ENCODE results near the gene GCK.
"Not testable (repeated sequence)": the region's sequence is repeated elsewhere in the genome, so short reads cannot be mapped to it uniquely, and the experiment has no call there.

The GCK gene

GRCh38 chr7:44134943-44135628 is 54.2 kb downstream of the GCK start:
- Histone ChIP-seq H3K9ac (no peak overlapping the region), H3K27me3 (no peaks in the 10 kb centered on the region), H3K9me3 (no peaks in the 10 kb centered on the region), H3K27ac (no peak overlapping the region), H4K20me1 (no peaks in the 10 kb centered on the region), H3K36me3 (no peaks in the 10 kb centered on the region), H3K4me2 (peak overlapping the region; percentile 15; the same call in 1 of the 2 replicates), H3K4me1 (peaks cover 24% of the 10 kb centered on the region), H3K4me3 (no peak overlapping the region)
- no peak for TF ChIP-seq Cebpa-rat (IDR thresholded peaks at IDR 0.05)

- Histone ChIP-seq H3K4me1 (peaks cover 42% of the 10 kb centered on the region), H3K4me3 (no peak overlapping the region), H3K9ac (no peak overlapping the region), H3K27me3 (no peaks in the 10 kb centered on the region), H3K4me2 (no peak overlapping the region), H3K27ac (no peak overlapping the region), H4K20me1 (no peaks in the 10 kb centered on the region), H3K36me3 (no peaks in the 10 kb centered on the region), H3K9me3 (no peaks in the 10 kb centered on the region)
- no peak for TF ChIP-seq Cebpa-rat (IDR thresholded peaks at IDR 0.05)
Measured at GRCh38 chr7:44133295-44133694, 55.9 kb downstream of the GCK start.

DNA sequence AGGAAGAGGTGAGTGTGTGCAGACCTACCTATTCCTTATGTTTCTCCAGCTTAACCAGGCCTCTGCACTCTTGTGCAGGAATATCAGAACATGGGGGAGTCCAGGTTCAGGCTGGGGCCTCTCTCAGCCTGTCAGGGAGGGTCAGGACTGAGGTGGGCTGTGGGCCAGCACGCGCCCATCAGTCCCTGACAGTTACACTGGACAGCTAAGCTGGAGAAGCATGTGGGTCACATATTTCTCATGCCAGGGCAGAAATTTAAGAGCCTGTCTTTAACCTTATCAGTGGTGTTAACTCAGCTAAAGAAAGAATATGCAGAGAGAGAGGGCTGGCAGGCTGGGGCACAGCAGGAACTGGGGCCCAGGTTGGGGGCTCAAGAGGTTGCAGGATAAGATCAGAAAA is 57.2 kb downstream of the GCK start:
- H3K27me3 ChIP-seq: no peaks in the 10 kb centered on the region
- no peak overlapping the region for H3K9ac ChIP-seq
- no peak for TF ChIP-seq Cebpa-rat (IDR thresholded peaks at IDR 0.05)
- no peak overlapping the region for H3K4me3 ChIP-seq
- H3K4me2 ChIP-seq: no peak overlapping the region
- peaks cover 54% of the 10 kb centered on the region for H3K4me1 ChIP-seq
- no peaks in the 10 kb centered on the region for H4K20me1 ChIP-seq
- H3K27ac ChIP-seq: peak overlapping the region; percentile 1; the same call in 1 of the 2 replicates
- H3K36me3 ChIP-seq: no peaks in the 10 kb centered on the region
- H3K9me3 ChIP-seq: no peaks in the 10 kb centered on the region

DNA sequence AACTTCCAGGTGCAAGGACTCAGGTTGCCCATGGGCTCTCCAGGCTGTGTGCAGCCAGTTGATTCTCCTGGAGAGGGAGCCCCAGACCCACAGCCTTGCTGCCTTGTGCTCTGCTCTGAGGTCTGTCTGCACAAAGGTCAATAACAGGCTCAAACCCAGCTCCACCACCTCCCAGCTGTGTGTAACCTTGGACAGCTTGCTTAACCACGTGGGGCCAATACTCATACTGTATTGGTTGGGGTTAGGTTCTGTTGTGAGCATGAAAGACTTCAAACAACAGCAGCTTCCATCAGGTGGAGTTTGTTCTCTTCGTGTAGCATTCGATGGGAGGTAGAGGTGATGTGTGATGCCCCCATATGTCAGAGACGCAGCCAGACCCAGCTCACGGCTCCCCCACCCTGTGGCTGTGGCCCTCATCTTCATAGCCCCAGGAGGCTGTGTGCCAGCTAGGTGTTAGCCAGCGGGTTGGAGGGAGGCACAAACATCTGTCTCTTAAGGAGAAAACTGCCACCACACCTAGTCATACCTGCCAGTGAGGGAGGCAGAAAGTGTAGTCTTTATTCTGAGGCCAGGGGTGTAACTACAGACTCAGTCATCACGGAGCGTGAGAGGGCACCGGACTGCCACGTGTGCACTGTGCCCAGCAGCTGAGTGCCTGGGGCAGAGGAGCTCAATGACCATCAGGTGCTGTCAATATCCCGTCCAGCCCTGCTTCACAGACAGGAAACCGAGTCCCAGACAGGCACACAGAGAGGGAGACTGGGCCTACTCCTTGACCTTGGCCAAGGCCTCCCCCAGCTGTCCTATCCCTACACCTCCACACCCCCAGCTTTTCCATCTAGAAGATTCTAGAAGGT is 57.8 kb downstream of the GCK start:
- no peaks in the 10 kb centered on the region for H3K36me3 ChIP-seq

DNA sequence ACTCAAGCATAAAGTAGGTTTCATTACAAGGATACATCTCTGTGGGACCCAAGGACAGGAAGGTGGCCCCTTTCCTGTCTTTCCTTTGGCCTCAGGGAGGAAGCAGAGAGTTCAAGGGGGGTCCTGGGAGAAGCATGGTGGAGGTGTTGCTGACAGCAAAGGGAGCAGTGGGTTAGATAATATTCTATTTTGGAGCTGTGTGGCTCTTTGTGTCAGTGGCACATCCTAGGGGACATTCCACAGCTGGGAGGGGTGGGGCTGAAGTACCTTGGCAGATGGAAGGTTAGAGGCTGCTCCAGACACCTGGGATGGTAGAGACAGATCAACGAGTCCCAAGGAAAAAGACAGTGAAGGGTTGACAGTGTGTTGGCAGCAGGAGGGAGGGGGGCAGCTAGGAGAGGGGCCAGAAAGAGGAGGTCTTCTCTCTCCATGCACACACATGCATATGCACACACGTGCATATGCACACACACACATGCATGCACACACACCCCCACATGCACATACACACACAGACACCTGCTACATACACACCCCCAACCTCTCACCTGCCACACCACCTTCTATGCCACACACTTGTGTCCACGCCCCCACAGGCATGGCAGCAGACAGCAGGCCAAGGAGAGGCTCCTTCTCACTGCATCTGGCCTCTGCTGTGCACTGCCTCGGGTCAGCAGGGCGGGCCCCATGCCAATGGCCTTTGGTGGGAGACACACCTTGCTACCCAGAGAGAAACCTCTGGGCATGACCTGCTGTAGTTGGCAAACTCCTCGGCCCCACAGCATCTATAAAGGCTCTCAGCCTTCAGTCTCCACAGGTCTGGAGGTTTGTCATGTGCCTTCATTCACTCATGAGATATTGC is 60.3 kb downstream of the GCK start:
- peaks cover 73% of the 10 kb centered on the region for H3K4me1 ChIP-seq
- H3K27ac ChIP-seq: peak overlapping the region; percentile 84
- no peaks in the 10 kb centered on the region for H3K27me3 ChIP-seq
- H4K20me1 ChIP-seq: no peaks in the 10 kb centered on the region
- peak overlapping the region; percentile 82 for H3K4me2 ChIP-seq
- no peaks in the 10 kb centered on the region for H3K36me3 ChIP-seq
- H3K9me3 ChIP-seq: no peaks in the 10 kb centered on the region
- H3K9ac ChIP-seq: peak overlapping the region; percentile 42
- TF ChIP-seq Cebpa-rat (IDR thresholded peaks at IDR 0.05): no peak
- peak overlapping the region; percentile 8; the same call in 1 of the 2 replicates for H3K4me3 ChIP-seq

More for the DNA sequence above, 57.8 kb downstream of the GCK start:
- no peaks in the 10 kb centered on the region for H4K20me1 ChIP-seq
- peaks cover 60% of the 10 kb centered on the region for H3K4me1 ChIP-seq
- no peak overlapping the region for H3K9ac ChIP-seq
- peak overlapping the region; percentile 82; the same call in 1 of the 2 replicates for H3K4me2 ChIP-seq
- H3K27ac ChIP-seq: 0 out of 2 replicates have a peak overlapping the region, but pooled peaks have one; percentile 1
- TF ChIP-seq Cebpa-rat (IDR thresholded peaks at IDR 0.05): no peak
- H3K9me3 ChIP-seq: no peaks in the 10 kb centered on the region
- H3K27me3 ChIP-seq: no peaks in the 10 kb centered on the region
- no peak overlapping the region for H3K4me3 ChIP-seq

GRCh38 chr7:44127161-44127560 is 62.1 kb downstream of the GCK start:
- 0 out of 2 replicates have a peak overlapping the region, but pooled peaks have one; percentile 8 for H3K4me3 ChIP-seq
- no peaks in the 10 kb centered on the region for H4K20me1 ChIP-seq
- peaks cover 82% of the 10 kb centered on the region for H3K4me1 ChIP-seq
- TF ChIP-seq Cebpa-rat (IDR thresholded peaks at IDR 0.05): no peak
- H3K27ac ChIP-seq: peak overlapping the region; percentile 84
- no peaks in the 10 kb centered on the region for H3K27me3 ChIP-seq
- peak overlapping the region; percentile 42; the same call in 1 of the 2 replicates for H3K9ac ChIP-seq
- H3K4me2 ChIP-seq: peak overlapping the region; percentile 82
- H3K9me3 ChIP-seq: no peaks in the 10 kb centered on the region
- H3K36me3 ChIP-seq: peaks cover under 1% of the 10 kb centered on the region

- not testable (repeated sequence) for H3K36me3 ChIP-seq, H4K20me1 ChIP-seq, H3K27ac ChIP-seq, H3K4me2 ChIP-seq, H3K4me3 ChIP-seq, H3K9me3 ChIP-seq, H3K9ac ChIP-seq, H3K27me3 ChIP-seq
- peaks cover 87% of the 10 kb centered on the region for H3K4me1 ChIP-seq
Measured at GRCh38 chr7:44126574-44126973, 62.7 kb downstream of the GCK start.

GRCh38 chr7:44124822-44125202 is 64.4 kb downstream of the GCK start:
- Histone ChIP-seq H3K4me1 (peaks cover 87% of the 10 kb centered on the region), H3K36me3 (peaks cover 24% of the 10 kb centered on the region), H3K4me2 (peak overlapping the region; percentile 97; the same call in 1 of the 2 replicates), H4K20me1 (peaks cover 5% of the 10 kb centered on the region; the same call in 1 of the 2 replicates), H3K9ac (no peak overlapping the region), H3K27me3 (no peaks in the 10 kb centered on the region), H3K4me3 (no peak overlapping the region), H3K9me3 (no peaks in the 10 kb centered on the region), H3K27ac (no peak overlapping the region)
- TF ChIP-seq Cebpa-rat (IDR thresholded peaks at IDR 0.05): no peak

DNA sequence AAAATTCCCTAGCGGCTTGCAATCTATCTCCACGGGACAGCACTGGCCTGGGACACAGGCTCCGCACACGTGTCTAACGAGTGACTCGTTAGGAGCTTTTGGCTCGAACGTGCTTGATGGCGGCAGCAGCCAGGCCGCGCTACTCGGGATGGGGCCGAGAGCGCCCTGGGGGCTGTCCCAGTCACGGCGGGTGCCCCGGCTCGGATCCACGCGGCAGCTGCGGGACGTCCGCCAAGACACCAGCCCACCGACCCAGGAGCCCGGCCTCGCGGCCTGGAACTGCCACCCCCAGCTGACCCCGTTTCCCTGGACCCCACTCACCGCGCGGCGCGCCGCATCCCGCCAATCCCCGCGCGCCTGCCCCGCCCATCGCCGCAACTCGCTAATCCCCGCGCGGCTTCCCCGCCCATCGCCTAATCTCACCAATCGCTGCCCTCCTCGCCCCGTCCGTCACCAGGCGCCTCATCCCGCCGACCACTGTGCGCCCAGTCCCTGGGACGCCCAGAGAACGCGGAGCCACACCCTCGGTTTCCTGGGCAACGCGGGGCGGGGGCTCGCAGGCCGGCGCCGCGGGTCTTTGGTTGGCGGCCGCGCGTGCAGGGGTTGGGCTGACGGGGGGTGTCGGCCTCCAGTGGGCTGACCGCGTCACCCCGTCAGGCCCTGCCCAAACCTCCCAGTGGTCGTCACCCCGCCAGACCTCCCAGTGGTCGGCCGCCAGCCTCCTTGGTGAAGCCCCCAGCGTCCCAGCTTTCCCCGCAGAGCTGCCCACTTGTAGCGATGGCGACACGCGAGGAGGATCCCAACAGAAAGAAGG is 65.8 kb downstream of the GCK start, which contains the start of gene POLD2:
TSS of gene POLD2 (minus strand) at position 359 of the 814 bp plus-strand sequence. CDS start 1,495 bp downstream, outside the sequence.
- Histone ChIP-seq H3K4me2 (peak within 1 kb of the TSS; percentile 97), H3K9me3 (no peaks in the 10 kb centered on the region), H3K27ac (peak within 1 kb of the TSS; percentile 88), H4K20me1 (peaks cover 13% of the 10 kb centered on the region; the same call in 1 of the 2 replicates), H3K4me3 (peak within 1 kb of the TSS; percentile 89), H3K9ac (peak within 1 kb of the TSS; percentile 83), H3K36me3 (peaks cover 36% of the 10 kb centered on the region), H3K4me1 (peaks cover 82% of the 10 kb centered on the region), H3K27me3 (no peaks in the 10 kb centered on the region)
- no peak for TF ChIP-seq Cebpa-rat (IDR thresholded peaks at IDR 0.05)

Data from BLaER1 (cell line).